ENCODE measurements around the gene LPP.

Gene LPP

DNA sequence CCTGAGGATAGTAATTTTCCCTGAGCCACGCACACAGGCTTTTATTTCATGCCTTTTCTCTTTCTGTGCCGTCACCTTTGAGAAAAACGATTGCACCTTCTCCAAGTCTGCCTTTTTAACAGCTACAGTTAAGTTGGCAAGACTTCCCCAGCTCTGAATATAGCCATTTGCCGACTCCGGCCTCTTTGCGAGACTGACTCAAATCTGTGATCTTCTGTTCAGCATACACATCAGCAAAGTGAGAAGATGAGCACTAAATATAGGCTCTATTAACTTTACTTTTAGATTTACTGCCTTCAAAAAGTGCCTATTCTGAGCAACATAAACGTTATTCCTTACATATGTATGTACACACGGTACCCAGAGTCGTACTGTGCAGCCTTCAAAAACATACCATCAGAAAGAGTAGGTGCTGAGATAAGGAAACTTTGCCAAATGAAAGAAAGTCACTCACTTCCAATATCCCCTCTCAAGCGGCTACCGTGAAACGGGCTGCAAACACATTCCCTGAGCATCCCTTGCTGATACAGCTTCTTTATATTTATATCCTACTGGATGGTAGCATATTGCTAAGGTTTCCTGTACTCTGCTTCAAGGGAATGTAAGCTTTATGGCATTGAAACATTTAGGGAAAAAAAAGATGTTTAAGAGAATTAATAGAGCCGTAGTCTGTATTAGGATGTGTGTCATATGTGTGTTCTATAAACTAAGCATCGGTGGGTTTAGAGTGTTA is 734.5 kb downstream of the LPP start:
- no peaks in the 10 kb centered on the region for H3K4me1 ChIP-seq (ENCODE audit: low read length)
- DNase-seq = no peak
- no peaks in the 10 kb centered on the region for H3K79me2 ChIP-seq (ENCODE audit: low read length)
- H2AFZ ChIP-seq (ENCODE audit: low read length) = no peak overlapping the region
- no peaks in the 10 kb centered on the region for H4K20me1 ChIP-seq (ENCODE audit: insufficient read depth, low read length)
- no peaks in the 10 kb centered on the region for H3K27me3 ChIP-seq (replicated peaks; ENCODE audit: insufficient read depth, low read length)
- H3K9me3 ChIP-seq (replicated peaks; ENCODE audit: insufficient read depth, low read length) = no peaks in the 10 kb centered on the region
- TF ChIP-seq EZH2 (optimal IDR thresholded peaks at IDR 0.05; ENCODE audit: low read depth, low read length) = no peak
- TF ChIP-seq, protein P1, sequence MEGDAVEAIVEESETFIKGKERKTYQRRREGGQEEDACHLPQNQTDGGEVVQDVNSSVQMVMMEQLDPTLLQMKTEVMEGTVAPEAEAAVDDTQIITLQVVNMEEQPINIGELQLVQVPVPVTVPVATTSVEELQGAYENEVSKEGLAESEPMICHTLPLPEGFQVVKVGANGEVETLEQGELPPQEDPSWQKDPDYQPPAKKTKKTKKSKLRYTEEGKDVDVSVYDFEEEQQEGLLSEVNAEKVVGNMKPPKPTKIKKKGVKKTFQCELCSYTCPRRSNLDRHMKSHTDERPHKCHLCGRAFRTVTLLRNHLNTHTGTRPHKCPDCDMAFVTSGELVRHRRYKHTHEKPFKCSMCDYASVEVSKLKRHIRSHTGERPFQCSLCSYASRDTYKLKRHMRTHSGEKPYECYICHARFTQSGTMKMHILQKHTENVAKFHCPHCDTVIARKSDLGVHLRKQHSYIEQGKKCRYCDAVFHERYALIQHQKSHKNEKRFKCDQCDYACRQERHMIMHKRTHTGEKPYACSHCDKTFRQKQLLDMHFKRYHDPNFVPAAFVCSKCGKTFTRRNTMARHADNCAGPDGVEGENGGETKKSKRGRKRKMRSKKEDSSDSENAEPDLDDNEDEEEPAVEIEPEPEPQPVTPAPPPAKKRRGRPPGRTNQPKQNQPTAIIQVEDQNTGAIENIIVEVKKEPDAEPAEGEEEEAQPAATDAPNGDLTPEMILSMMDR (IDR thresholded peaks at IDR 0.05; ENCODE audit: low read length) = no peak
- TF ChIP-seq EZH2phosphoT487 (IDR thresholded peaks at IDR 0.05; ENCODE audit: low read length) = no peak
- H3K9ac ChIP-seq (ENCODE audit: low read length) = no peak overlapping the region
- H3F3A ChIP-seq (ENCODE audit: insufficient read depth, low read length) = no peaks in the 10 kb centered on the region
- H3K36me3 ChIP-seq (replicated peaks; ENCODE audit: insufficient read depth, low read length) = no peaks in the 10 kb centered on the region
- H3K9me2 ChIP-seq (replicated peaks; ENCODE audit: insufficient read depth, low read length) = no peaks in the 10 kb centered on the region
- no peak overlapping the region for H3K4me3 ChIP-seq (ENCODE audit: low read length)
- no peak overlapping the region for H3K4me2 ChIP-seq (ENCODE audit: low read depth, low read length)
- H3K27ac ChIP-seq (ENCODE audit: low read length) = no peak overlapping the region

DNA sequence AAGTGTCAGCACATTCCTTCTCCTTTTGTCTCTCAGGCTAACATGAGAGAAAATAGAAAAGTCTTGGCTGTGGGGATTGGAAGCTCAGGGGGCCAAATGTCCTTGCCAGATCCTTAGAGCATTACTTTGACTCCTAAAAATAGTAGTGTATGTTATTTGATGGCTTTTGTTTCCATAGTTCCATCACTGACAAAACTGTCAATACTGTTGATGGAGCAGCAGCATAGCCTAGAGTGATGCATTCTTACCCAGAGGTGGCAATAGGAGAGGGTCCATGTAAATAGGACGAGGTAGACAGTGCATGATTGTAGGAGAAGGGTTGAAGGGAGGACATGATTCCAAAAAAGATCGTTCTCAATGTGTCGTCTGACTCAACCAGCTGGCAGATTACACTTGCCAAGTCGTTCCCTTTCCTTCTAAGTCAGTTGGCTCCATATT is 735.1 kb downstream of the LPP start:
- no peaks in the 10 kb centered on the region for H3F3A ChIP-seq (ENCODE audit: insufficient read depth, low read length)
- no peaks in the 10 kb centered on the region for H3K27me3 ChIP-seq (replicated peaks; ENCODE audit: insufficient read depth, low read length)
- H2AFZ ChIP-seq (ENCODE audit: low read length) = no peak overlapping the region
- no peaks in the 10 kb centered on the region for H4K20me1 ChIP-seq (ENCODE audit: insufficient read depth, low read length)
- H3K4me2 ChIP-seq (ENCODE audit: low read depth, low read length) = no peak overlapping the region
- H3K9me3 ChIP-seq (replicated peaks; ENCODE audit: insufficient read depth, low read length) = no peaks in the 10 kb centered on the region
- no peak for DNase-seq
- no peak overlapping the region for H3K27ac ChIP-seq (ENCODE audit: low read length)
- no peaks in the 10 kb centered on the region for H3K79me2 ChIP-seq (ENCODE audit: low read length)
- H3K4me1 ChIP-seq (ENCODE audit: low read length) = no peaks in the 10 kb centered on the region
- H3K9me2 ChIP-seq (replicated peaks; ENCODE audit: insufficient read depth, low read length) = no peaks in the 10 kb centered on the region
- no peak overlapping the region for H3K4me3 ChIP-seq (ENCODE audit: low read length)
- no peak for TF ChIP-seq EZH2phosphoT487 (IDR thresholded peaks at IDR 0.05; ENCODE audit: low read length)
- H3K9ac ChIP-seq (ENCODE audit: low read length) = no peak overlapping the region
- H3K36me3 ChIP-seq (replicated peaks; ENCODE audit: insufficient read depth, low read length) = no peaks in the 10 kb centered on the region

DNA sequence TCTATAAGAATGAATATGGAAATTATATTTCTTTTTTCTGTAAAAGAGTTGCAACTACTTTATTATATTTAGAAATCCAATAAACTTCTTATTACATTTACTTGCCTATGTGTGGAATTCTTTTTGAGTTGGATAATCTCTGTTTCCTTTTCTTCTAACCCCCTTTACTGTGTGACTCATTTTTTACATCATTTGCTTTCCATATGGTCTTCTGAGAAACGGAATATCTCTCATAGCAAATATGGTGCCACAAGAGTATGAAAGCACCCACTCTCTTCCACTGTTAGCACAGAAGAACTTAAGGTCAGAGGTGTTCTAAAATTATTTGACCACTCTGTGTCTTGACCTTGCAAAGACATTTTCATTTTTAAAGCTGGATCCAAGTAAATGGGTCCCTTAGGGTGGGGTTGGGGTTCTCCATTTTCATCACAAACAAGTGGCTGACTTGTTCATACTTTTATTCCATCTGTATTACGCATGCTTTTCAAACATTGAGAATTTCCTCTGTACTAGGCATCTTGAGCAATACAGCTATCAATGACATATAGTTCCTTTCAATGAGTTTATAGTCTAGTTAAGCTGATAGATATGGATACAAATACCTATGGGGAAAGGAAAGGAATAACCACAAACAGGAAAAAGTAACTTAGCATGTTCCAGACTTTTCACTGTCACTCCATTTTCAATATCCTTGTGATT is 736.8 kb downstream of the LPP start:
- H3K79me2 ChIP-seq (ENCODE audit: low read length) = no peaks in the 10 kb centered on the region
- H3K27ac ChIP-seq (ENCODE audit: low read length) = no peak overlapping the region
- no peak overlapping the region for H3K9ac ChIP-seq (ENCODE audit: low read length)
- TF ChIP-seq EZH2 (optimal IDR thresholded peaks at IDR 0.05; ENCODE audit: low read depth, low read length) (no peak), EZH2phosphoT487 (IDR thresholded peaks at IDR 0.05; ENCODE audit: low read length) (no peak)
- TF ChIP-seq, protein P1 (IDR thresholded peaks at IDR 0.05; ENCODE audit: low read length) = no peak
- H3K4me3 ChIP-seq (ENCODE audit: low read length) = no peak overlapping the region
- H3K9me3 ChIP-seq (replicated peaks; ENCODE audit: insufficient read depth, low read length) = no peaks in the 10 kb centered on the region
- no peak overlapping the region for H3K4me2 ChIP-seq (ENCODE audit: low read depth, low read length)
- no peaks in the 10 kb centered on the region for H3K36me3 ChIP-seq (replicated peaks; ENCODE audit: insufficient read depth, low read length)
- no peaks in the 10 kb centered on the region for H3K9me2 ChIP-seq (replicated peaks; ENCODE audit: insufficient read depth, low read length)
- no peak for DNase-seq
- H3K4me1 ChIP-seq (ENCODE audit: low read length) = no peaks in the 10 kb centered on the region
- H2AFZ ChIP-seq (ENCODE audit: low read length) = no peak overlapping the region
- no peaks in the 10 kb centered on the region for H4K20me1 ChIP-seq (ENCODE audit: insufficient read depth, low read length)
- H3F3A ChIP-seq (ENCODE audit: insufficient read depth, low read length) = no peaks in the 10 kb centered on the region
- H3K27me3 ChIP-seq (replicated peaks; ENCODE audit: insufficient read depth, low read length) = no peaks in the 10 kb centered on the region

DNA sequence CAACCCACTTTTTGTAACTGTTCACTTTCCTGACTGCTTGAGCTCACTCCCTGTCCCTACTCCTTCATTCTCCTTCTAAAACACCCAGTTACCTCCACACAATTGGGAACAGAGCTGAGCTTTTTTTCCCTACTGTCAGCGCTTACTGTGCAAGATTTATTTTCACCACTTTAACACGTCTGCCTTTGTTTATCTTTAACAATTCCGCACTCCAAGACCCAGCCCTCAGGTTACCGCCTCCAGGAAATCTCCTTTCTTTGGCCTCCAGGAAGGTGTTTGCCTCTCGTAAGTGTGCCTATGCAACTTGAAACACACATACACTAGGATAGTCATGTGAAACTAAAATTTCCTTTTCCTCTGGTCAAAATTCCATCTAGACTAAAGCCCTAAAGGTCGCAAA is 745.9 kb downstream of the LPP start:
- Histone ChIP-seq H3K9me3 (replicated peaks; ENCODE audit: insufficient read depth, low read length) (no peaks in the 10 kb centered on the region), H3K9me2 (replicated peaks; ENCODE audit: insufficient read depth, low read length) (no peaks in the 10 kb centered on the region), H3F3A (ENCODE audit: insufficient read depth, low read length) (no peaks in the 10 kb centered on the region), H3K9ac (ENCODE audit: low read length) (no peak overlapping the region), H3K4me3 (ENCODE audit: low read length) (no peak overlapping the region), H3K36me3 (replicated peaks; ENCODE audit: insufficient read depth, low read length) (no peaks in the 10 kb centered on the region), H4K20me1 (ENCODE audit: insufficient read depth, low read length) (no peaks in the 10 kb centered on the region), H3K4me2 (ENCODE audit: low read depth, low read length) (no peak overlapping the region), H3K27me3 (replicated peaks; ENCODE audit: insufficient read depth, low read length) (no peaks in the 10 kb centered on the region), H2AFZ (ENCODE audit: low read length) (no peak overlapping the region), H3K4me1 (ENCODE audit: low read length) (no peaks in the 10 kb centered on the region), H3K27ac (ENCODE audit: low read length) (no peak overlapping the region), H3K79me2 (ENCODE audit: low read length) (no peaks in the 10 kb centered on the region)
- no peak for DNase-seq
- TF ChIP-seq EZH2phosphoT487 (IDR thresholded peaks at IDR 0.05; ENCODE audit: low read length) (no peak), EZH2 (optimal IDR thresholded peaks at IDR 0.05; ENCODE audit: low read depth, low read length) (no peak)
- TF ChIP-seq, protein P1 (IDR thresholded peaks at IDR 0.05; ENCODE audit: low read length) = no peak

Measured in MM.1S (cell line).